Measurements from ENCODE around the gene HECW1.

DNA sequence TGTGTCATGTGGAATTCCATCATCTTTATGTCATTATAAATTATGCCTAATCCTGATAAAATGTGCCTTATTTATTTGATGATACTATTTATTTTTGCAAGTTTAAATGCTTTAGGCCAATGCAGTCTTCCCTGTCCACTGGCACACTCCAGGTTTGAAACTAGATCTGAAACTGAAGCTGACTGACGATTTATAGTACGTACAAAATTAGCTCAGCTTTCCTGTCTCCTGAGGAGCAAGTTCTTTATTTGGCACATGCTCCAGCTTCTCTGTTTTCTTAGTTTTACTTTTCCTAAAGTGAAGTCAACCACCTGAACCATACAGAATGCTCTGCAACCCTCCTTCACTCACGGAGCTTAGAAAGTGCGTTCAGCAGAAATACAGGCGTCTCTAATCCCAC lies 164.1 kb downstream of the HECW1 start:
- no peak for TF ChIP-seq EZH2 (IDR thresholded peaks at IDR 0.05; ENCODE audit: borderline replicate concordance, insufficient read depth, low read depth, low read length, poor library complexity, severe bottlenecking)
- TF ChIP-seq, protein P1, sequence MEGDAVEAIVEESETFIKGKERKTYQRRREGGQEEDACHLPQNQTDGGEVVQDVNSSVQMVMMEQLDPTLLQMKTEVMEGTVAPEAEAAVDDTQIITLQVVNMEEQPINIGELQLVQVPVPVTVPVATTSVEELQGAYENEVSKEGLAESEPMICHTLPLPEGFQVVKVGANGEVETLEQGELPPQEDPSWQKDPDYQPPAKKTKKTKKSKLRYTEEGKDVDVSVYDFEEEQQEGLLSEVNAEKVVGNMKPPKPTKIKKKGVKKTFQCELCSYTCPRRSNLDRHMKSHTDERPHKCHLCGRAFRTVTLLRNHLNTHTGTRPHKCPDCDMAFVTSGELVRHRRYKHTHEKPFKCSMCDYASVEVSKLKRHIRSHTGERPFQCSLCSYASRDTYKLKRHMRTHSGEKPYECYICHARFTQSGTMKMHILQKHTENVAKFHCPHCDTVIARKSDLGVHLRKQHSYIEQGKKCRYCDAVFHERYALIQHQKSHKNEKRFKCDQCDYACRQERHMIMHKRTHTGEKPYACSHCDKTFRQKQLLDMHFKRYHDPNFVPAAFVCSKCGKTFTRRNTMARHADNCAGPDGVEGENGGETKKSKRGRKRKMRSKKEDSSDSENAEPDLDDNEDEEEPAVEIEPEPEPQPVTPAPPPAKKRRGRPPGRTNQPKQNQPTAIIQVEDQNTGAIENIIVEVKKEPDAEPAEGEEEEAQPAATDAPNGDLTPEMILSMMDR (IDR thresholded peaks at IDR 0.05) = no peak

Measured in B cell (primary cell).